GM21528 (cell line): ENCODE data around the gene MYOF.
"Not testable (repeated sequence)": the region's sequence is repeated elsewhere in the genome, so short reads cannot be mapped to it uniquely, and the experiment has no call there.

ENCODE experiments used
- ATAC-seq: cut with Tn5 transposase; IDR thresholded peaks from one replicate; pipeline ENCODE4 v1.9.1; 2021; ENCODE audit warnings: mild to moderate bottlenecking, moderate library complexity; ENCODE audit not compliant: unreplicated experiment, low FRiP score

Gene MYOF

DNA sequence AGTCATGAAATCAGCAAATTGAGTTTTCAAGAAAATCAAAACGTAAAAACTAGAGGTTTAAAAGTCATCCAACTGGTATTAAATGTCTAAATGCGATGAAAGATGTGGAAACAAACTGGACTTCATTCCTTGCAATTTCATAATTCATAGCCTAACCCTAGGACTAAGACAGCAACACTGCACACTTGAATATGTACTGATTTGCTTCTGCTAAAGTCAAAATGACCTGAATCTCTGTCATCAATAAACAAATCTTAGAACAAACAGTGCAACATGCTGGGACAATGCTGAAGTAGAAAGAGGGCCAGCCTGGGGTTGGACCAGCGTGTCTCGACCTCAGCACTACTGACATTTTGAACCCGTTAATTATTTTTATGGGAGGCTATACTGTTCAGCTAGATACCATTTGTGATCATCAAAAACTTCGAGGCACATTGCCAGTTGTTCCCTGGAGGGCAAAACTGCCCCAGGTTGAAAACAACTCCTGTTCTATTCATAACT is 47.1 kb downstream of the MYOF start:
- no peak for ATAC-seq

GRCh38 chr10:93431361-93431760 is 50.8 kb downstream of the MYOF start:
- no peak for ATAC-seq

- ATAC-seq: no peak
Measured at GRCh38 chr10:93425861-93426260, 56.3 kb downstream of the MYOF start.

DNA sequence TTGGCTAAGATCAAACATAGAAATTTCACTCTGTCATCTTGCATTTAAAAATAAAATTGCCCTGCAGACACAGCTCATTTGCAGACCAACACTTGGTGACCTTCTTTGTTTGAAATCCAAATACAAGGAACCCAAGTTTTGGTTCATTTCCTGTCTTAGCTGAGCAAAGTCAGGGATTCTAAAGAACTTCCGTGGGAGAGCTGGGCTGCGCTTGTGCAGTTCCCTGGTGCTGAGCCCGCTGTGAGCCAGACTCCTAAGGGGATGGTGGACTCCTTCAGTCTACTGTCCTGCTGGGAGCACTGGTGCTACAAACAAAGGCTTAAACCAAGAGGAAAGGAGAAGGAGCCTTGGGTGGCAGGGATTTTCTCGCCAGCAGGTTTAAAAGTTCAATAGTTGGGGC is 60.0 kb downstream of the MYOF start:
- ATAC-seq: no peak

DNA sequence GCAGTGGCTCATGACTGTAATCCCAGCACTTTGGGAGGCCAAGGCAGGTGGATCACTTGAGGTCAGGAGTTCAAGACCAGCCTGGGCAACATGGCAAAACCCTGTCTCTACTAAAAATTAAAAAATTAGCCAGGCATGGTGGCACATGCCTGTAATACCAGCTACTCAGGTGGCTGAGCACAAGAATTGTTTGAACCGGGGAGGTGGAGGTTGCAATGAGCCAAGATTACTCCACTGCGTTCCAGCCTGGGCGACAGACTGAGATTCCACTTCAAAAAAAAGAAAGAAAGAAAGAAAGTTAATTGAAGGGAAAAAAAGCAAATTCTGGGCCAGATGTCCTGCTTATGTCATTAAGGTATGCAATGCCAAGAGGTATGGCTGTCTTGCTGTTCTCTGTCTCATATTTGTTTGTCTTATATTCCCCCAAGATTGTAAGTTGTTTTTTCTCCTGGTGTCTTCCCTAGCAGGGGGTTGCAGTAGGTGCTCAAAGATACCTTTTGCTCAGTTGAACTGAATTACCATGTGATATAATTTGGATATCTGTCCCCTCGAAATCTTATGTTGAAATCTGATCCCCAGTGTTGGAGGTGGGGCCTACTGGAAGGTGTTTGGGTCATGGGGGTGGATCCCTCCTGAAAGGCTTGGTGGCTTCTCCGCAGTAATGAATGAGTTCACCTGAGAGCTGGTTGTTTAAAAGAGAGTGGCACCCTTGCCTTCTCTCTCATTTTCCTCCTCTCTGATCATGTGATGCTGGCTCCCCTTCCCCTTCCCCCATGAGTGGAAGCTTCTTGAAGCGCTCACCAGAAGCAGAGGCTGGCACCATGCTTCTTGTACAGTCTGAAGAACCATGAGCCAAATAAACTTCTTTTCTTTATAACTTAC is 60.9 kb downstream of the MYOF start:
- no peak for ATAC-seq

- no peak for ATAC-seq
Measured at GRCh38 chr10:93420091-93420490, 62.0 kb downstream of the MYOF start.

DNA sequence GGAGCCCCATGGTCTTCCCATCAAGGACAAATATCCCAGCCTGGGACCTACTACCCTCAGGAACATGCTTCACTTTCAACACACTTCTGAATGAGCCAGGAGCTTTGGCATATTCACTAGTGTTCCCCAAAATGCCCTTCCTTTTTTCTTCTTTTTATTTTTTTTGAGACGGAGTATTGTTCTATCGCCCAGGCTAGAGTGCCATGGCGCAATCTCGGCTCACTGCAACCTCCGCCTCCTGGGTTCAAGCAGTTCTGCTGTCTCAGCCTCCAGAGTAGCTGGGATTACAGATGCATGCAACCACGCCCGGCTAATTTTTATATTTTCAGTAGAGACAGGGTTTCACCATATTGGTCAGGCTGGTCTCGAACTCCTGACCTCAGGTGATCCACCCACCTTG is 63.1 kb downstream of the MYOF start:
- not testable (repeated sequence) for ATAC-seq

- no peak for ATAC-seq
Measured at GRCh38 chr10:93417921-93418320, 64.2 kb downstream of the MYOF start.

GRCh38 chr10:93417266-93417665 is 64.9 kb downstream of the MYOF start:
- ATAC-seq: no peak

DNA sequence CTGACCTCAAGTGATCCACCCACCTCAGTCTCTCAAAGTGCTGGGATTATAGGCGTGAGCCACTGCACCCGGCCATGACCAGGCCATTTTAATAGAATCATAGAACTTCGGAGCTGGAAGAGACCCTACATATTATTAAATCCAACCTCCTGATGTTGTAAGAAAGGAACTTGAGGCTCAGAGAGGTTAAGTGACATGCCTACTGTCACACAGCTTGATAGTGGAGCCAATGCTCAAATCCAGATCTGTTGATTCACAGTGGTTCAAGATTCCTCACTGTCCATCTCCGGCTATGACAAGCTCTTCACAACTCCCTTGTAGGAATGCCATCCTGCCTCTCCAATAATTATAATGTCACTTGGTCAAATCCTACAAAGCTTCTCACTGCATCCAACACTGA is 65.3 kb downstream of the MYOF start:
- no peak for ATAC-seq

GRCh38 chr10:93415693-93416092 is 66.4 kb downstream of the MYOF start:
- no peak for ATAC-seq

GRCh38 chr10:93413252-93413689 is 68.9 kb downstream of the MYOF start:
- no peak for ATAC-seq

- no peak for ATAC-seq
Measured at GRCh38 chr10:93412801-93413200, 69.3 kb downstream of the MYOF start.

- no peak for ATAC-seq
Measured at GRCh38 chr10:93410697-93411348, 71.3 kb downstream of the MYOF start.

DNA sequence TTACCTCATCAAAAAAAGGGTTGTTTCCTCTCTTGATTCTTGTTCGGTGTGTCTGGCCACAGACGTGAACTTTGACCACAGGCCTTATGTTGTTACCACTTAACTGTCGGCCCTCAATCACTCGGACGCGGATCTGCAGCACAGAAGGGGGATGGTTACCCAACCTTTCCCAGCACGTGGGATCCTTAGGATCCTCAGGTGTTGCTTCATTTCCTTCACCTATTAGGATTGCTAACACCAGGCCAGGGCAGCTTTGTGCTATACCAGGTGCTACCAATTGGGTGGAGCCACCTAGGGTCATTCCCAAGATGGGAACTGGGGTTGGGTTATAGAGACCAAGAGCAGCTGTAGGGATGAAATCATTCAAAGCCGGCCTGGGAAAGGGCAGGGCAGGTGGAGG is 73.4 kb downstream of the MYOF start:
- no peak for ATAC-seq

- no peak for ATAC-seq
Measured at GRCh38 chr10:93406364-93407145, 75.6 kb downstream of the MYOF start.

DNA sequence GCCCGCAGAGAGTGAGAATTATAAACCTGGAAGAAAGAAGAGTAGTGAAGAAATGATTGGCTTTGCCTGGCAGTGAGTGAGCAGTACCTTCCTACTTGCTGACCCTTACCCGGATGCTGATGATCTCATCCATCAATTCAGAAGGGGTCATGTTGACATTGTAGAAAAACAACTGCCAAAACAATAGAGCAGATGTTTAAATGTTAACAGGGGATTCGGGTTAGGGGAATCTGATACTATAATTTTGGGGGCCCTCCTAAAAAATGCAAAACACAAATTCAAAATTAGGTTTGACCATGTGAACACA is 78.1 kb downstream of the MYOF start:
- ATAC-seq: no peak

GRCh38 chr10:93403152-93404047 is 78.7 kb downstream of the MYOF start:
- ATAC-seq: no peak

DNA sequence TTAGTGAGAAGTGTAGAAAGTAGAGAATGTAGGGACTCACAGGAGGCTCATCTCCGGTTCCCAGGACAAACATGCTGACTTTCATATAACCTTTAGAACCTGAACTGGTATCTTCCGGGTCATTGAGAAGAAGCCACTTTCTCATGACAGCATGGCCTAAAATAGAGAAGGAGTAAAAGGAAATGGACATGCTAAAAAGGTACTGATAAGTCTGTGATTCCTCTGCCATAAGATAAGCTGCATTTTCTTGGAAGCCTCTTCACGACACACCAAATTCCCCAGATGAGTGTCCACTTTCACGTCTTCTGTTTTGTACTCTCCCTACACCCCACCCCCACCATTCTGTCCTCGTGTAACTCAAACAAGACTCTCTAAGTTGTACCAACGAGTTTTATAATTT is 79.9 kb downstream of the MYOF start:
- ATAC-seq: no peak

GRCh38 chr10:93398528-93398927 is 83.6 kb downstream of the MYOF start:
- ATAC-seq: no peak
